ENCODE data around the gene POLR2B. TPM values are rescaled to one million over a fixed set of nuclear protein-coding genes. Genes with fewer than 3 reads are reported as not detected.

Gene POLR2B
- total RNA-seq, 1 donor from 2014 or later = 95.5 TPM

GRCh38 chr4:56979421-56980072, 851 bp downstream of the POLR2B start:
- Mint-ChIP-seq H3K27ac (ENCODE audit: unreplicated experiment) (peak overlapping the region; percentile 99), H3K4me3 (ENCODE audit: unreplicated experiment) (peak overlapping the region; percentile 99), H3K9me3 (ENCODE audit: unreplicated experiment) (no peaks in the 10 kb centered on the region), H3K27me3 (ENCODE audit: unreplicated experiment) (peaks cover 15% of the 10 kb centered on the region), H3K4me1 (ENCODE audit: unreplicated experiment) (peaks cover 35% of the 10 kb centered on the region), H3K36me3 (ENCODE audit: low read depth, unreplicated experiment) (peaks cover 4% of the 10 kb centered on the region)
- DNase-seq (ENCODE audit: low spot score) = peak; percentile 39
- TF ChIP-seq CTCF (IDR thresholded peaks at IDR 0.05; ENCODE audit: unreplicated experiment) = no peak

GRCh38 chr4:56981795-56982201, 3.1 kb downstream of the POLR2B start:
- Mint-ChIP-seq H3K27me3 (ENCODE audit: unreplicated experiment) (peaks cover 9% of the 10 kb centered on the region), H3K4me3 (ENCODE audit: unreplicated experiment) (peak overlapping the region; percentile 16), H3K9me3 (ENCODE audit: unreplicated experiment) (no peaks in the 10 kb centered on the region), H3K27ac (ENCODE audit: unreplicated experiment) (peak overlapping the region; percentile 70), H3K36me3 (ENCODE audit: low read depth, unreplicated experiment) (peaks cover 2% of the 10 kb centered on the region), H3K4me1 (ENCODE audit: unreplicated experiment) (peaks cover 28% of the 10 kb centered on the region)
- TF ChIP-seq CTCF (IDR thresholded peaks at IDR 0.05; ENCODE audit: unreplicated experiment) = no peak
- DNase-seq (ENCODE audit: low spot score) = no peak

- H3K4me3 Mint-ChIP-seq (ENCODE audit: unreplicated experiment) = no peak overlapping the region
- no peak for DNase-seq (ENCODE audit: low spot score)
- H3K27ac Mint-ChIP-seq (ENCODE audit: unreplicated experiment) = no peak overlapping the region
- no peak for TF ChIP-seq CTCF (IDR thresholded peaks at IDR 0.05; ENCODE audit: unreplicated experiment)
- peaks cover 2% of the 10 kb centered on the region for H3K27me3 Mint-ChIP-seq (ENCODE audit: unreplicated experiment)
- H3K4me1 Mint-ChIP-seq (ENCODE audit: unreplicated experiment) = peaks cover 14% of the 10 kb centered on the region
- H3K9me3 Mint-ChIP-seq (ENCODE audit: unreplicated experiment) = no peaks in the 10 kb centered on the region
- peaks cover 5% of the 10 kb centered on the region for H3K36me3 Mint-ChIP-seq (ENCODE audit: low read depth, unreplicated experiment)
Measured at GRCh38 chr4:56986192-56986591, 7.5 kb downstream of the POLR2B start.

GRCh38 chr4:56986952-56987351, 8.3 kb downstream of the POLR2B start:
- H3K36me3 Mint-ChIP-seq (ENCODE audit: low read depth, unreplicated experiment) = peaks cover 13% of the 10 kb centered on the region
- H3K27me3 Mint-ChIP-seq (ENCODE audit: unreplicated experiment) = peaks cover 2% of the 10 kb centered on the region
- H3K9me3 Mint-ChIP-seq (ENCODE audit: unreplicated experiment) = no peaks in the 10 kb centered on the region
- no peak overlapping the region for H3K4me3 Mint-ChIP-seq (ENCODE audit: unreplicated experiment)
- H3K27ac Mint-ChIP-seq (ENCODE audit: unreplicated experiment) = no peak overlapping the region
- peaks cover 7% of the 10 kb centered on the region for H3K4me1 Mint-ChIP-seq (ENCODE audit: unreplicated experiment)
- no peak for DNase-seq (ENCODE audit: low spot score)
- TF ChIP-seq CTCF (IDR thresholded peaks at IDR 0.05; ENCODE audit: unreplicated experiment) = no peak

- Mint-ChIP-seq H3K9me3 (ENCODE audit: unreplicated experiment) (no peaks in the 10 kb centered on the region), H3K36me3 (ENCODE audit: low read depth, unreplicated experiment) (peaks cover 18% of the 10 kb centered on the region), H3K27me3 (ENCODE audit: unreplicated experiment) (peaks cover 2% of the 10 kb centered on the region), H3K4me1 (ENCODE audit: unreplicated experiment) (no peaks in the 10 kb centered on the region), H3K27ac (ENCODE audit: unreplicated experiment) (no peak overlapping the region), H3K4me3 (ENCODE audit: unreplicated experiment) (no peak overlapping the region)
- DNase-seq (ENCODE audit: low spot score) = no peak
- TF ChIP-seq CTCF (IDR thresholded peaks at IDR 0.05; ENCODE audit: unreplicated experiment) = no peak
Measured at GRCh38 chr4:56990109-56990905, 11.6 kb downstream of the POLR2B start.
